Activated effector memory CD4-positive, alpha-beta T cell treated with Interleukin-2 at 50 U/mL for 16 hours (primary cell): ENCODE data around the gene CCDC39.
"Not testable (repeated sequence)": the region's sequence is repeated elsewhere in the genome, so short reads cannot be mapped to it uniquely, and the experiment has no call there.

Source experiments
- DNase-seq: peaks from one replicate; pipeline ENCODE4 v3.0.0-alpha.2; 2020

Gene CCDC39

DNA sequence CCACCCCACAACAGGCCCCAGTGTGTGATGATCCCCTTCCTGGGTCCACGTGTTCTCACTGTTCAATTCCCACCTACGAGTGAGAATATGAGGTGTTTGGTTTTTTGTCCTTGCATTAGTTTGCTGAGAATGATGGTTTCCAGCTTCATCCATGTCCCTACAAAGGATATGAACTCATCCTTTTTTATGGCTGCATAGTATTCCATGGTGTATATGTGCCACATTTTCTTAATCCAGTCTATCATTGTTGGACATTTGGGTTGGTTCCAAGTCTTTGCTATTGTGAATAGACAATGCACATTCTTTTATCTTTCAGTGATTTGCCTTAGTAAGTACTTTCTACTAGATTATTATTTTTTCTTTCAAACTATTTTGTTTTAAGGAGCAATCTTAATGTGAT, 60.7 kb downstream of the CCDC39 start:
- not testable (repeated sequence) for DNase-seq

DNA sequence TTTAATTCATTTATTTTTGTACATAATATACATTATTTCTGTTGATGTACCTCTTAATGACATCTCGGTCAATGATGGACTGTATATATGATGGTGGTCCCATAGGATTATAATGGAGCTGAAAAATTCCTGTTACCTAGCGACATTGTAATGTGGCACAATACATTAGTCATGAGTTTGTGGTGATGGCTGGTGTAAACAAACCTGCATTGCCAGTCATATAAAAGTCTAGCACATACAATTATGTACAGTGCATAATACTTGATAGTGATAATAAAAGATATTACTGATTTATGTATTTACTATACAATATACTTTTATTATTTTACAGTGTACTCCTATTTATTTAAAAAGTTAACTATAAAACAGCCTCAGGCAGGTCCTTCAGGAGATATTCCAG, 62.2 kb downstream of the CCDC39 start:
- no peak for DNase-seq

DNA sequence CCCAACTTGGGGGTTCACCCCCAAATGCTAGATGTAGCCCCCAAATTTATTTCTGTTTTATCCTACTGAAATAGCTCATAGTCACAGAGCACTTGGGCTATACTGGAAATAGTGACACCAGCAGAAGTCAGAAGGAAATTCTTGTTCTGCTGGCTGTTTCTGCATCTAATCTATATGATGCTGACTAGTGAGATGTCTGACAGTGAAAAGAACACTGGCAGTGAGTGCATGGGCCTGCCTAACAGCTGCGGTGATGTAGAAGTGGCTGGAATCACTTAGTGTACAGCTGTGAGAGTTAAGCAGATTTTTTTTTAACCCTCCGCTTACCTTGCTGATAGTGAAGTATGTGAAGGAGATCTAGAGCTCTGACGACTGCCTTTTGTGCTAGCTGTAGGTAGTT, 63.3 kb downstream of the CCDC39 start:
- DNase-seq = no peak

DNA sequence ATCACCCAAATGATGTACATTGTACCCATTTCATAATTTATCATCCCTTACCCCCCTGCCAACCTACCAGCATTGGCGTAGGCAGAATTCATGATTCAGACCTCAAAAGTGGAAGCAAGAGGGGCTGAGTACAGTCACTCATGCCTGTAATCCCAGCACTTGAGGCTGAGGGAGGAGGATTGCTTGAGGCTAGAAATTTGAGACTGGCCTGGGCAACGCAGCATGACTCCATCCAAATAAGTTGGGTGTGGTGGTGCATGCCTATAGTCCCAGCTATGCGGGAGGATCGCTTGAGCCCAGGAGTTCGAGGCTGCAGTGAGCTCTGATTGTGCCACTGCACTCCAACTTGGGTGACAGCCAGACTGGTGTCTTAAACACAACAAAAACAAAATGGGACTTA, 66.9 kb downstream of the CCDC39 start:
- DNase-seq = no peak

DNA sequence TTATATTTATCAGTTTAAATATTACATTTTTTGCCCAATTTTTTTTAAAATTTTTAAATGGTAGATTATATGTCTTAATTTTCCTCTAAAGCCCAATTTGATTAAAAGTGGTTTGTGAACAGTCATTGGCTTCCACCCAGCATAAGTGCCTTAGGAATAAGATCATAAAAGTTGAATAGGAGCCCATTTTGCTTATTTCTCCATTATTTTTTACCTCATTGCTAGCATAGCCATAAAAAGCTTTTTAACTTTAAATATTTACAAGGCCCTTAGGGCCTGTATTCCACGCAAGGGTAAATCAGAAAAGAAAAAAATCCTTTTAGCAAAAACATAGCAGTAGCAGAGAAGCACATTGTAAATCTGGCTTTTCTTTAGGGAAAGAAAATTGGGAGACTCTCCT, 68.3 kb downstream of the CCDC39 start:
- DNase-seq = no peak

DNA sequence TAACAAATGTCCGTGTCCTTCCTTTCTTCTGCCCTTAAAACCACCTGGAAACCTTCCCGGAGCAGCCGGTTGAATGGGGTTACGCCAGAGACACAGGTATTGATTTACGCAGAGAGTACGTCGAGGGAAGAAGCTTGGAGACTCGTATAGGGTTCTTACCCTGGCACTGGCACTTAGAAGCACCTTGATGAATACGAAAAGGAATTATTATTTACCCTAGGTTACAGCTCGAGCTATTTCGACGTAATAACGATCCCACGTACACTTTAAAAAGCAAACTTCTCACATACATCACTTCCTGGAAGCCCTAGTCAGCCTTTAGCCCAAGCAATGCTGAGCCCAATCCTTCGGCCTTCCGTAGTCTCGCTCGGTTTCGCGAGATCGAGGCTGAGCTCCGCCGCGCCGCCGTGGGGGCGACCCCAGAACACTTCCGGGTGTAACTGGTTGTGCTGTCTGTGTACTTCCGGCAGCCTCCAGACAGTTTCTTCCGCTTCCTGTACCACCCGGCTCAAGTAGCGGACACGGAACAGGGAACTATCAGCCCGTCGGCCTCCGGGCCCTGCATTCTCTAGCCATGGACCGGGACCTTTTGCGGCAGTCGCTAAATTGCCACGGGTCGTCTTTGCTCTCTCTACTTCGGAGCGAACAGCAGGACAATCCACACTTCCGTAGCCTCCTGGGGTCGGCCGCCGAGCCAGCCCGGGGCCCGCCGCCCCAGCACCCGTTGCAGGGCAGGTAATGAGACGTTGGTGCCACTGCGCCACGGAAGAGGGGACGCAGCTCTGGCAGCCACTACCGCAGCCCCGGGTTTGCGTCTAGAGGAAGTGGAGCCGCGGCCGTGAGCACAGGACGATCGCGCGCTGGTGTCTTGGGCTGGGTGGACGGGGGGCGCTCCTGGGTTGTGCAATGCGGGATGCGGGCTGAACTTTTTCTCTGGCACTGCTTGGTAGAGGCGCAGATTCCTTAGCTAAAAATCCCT, 77.3 kb downstream of the CCDC39 start, which contains the start of gene TTC14:
TSS of gene TTC14 (plus strand) at position 476 of the 979 bp plus-strand sequence. CDS start at position 575, 99 bp downstream.
- peak; percentile 90 for DNase-seq

DNA sequence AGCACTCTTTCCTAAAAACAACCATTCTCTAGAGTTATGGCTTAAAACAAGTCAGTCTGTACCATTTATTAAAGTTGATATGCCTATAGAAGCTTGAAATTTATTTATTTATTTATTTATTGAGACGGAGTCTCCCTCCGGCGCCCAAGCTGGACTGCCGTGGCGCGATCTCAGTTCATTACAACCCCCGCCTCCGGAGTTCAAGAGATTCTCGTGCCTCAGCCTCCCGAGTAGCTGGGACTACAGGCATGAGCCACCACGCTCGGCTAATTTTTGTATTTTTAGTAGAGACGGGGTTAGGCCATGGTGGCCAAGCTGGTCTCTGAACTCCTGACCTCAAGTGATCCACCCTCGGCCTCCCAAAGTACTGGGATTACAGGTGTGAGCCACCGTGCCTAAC, 78.8 kb downstream of the CCDC39 start:
- no peak for DNase-seq

DNA sequence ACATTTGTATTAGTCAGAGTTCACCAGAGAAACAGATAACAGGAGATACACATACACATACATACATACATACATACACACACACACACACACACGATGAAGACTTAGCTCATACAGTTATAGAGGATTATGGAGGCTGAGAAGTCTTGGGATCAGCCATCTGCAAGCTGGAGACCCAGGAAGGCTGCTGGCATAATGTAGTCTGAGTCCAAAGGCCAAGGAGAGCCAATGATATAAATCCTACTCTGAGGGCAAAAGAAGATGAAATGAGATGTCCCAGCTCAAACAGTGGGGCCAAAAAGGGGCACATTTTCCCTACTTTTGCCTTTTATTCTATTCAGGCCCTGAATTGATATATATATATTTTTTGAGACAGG, 83.7 kb downstream of the CCDC39 start:
- no peak for DNase-seq

DNA sequence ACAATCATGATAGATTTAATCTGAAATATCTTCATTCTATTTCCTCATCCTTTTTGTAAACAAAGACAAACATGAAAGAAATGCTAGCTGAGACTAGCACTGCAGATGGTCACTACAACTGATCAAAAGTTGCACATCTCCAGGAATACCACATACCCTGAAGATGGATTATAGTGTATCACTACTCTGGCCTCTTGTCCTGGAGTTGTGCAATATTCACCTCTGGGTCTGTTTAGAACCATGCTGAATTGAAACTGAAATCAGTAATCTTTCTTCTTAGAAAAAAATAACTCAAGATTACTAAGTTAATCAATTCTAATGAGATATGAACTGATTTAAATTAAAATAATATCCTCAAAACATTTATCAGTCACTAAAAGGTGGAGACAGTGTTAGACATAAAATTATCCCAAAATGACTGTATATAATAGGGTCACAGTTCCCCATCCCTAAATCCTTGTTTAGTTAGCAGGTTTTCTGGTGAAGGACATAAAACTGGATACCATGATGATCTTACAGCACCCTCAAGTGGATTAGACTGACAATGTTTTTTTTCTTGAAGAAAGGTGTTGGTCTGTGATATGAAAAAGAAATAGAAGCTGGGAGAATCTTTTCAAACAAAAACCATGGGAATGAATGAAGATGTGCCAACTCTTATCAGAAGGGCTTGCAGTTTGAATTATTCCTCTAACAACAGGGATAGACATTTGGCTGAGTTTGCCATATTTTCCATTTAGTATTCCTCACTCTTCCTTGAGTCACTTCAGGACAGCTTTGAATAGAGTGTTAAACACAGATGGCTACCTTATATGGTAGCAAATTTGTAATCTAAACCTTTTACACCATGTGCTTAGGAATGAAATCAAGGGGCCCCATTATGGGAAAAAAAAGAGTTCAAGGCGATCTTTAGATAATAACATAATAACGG, 84.4 kb downstream of the CCDC39 start:
- DNase-seq = no peak

DNA sequence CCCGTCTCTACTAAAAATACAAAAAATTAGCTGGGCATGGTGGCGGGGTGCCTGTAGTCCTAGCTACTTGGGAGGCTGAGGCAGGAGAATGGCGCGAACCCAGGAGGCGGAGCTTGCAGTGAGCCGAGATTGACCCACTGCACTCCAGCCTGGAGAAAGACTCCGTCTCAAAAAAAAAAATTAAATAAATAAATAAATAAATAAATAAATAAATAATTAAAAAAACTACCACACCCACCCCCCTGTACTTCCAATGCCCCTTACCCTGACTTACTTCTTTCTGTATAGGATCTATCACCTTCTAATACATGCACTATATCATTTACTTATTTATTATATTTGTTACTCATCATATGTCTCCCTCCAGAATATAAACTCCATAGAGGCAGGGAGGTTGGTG, 85.7 kb downstream of the CCDC39 start:
- DNase-seq = not testable (repeated sequence)

DNA sequence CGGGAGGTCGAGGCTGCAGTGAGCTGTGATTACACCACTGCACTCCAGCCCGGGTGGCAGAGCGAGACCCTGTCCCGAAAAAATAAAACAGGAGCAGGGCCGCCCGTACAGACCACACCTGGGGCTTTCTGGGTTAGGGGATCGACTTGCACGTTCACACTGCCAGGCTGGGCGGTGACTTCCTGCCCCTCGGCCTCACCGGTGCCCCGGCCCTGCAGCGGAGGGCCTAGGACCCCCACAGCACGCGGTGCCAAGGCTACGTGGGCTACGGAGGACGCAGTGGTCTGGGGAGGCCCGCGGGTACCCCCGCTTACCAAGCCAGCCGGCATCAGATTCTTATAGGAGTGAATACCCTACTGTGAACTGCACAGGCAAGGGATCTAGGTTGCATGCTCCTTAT, 88.9 kb downstream of the CCDC39 start:
- DNase-seq = no peak

DNA sequence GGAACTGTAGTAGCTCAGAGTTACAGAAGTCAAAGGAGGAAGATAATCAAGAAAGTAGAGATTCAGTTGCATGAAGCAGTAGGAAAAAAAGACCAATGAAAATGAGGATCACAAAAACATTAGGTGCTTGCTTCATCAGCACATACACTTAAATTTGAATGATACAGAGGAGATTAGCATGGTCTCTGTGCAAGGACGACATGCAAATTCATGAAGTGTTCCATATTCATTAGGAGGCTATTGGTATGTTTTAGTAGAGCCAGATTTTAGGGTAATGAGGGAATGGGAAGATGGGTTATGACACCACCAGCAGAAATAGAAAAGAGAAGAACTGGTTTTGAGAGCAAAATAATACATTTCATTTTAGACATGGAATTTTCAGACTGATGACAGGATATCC, 98.4 kb downstream of the CCDC39 start:
- no peak for DNase-seq

DNA sequence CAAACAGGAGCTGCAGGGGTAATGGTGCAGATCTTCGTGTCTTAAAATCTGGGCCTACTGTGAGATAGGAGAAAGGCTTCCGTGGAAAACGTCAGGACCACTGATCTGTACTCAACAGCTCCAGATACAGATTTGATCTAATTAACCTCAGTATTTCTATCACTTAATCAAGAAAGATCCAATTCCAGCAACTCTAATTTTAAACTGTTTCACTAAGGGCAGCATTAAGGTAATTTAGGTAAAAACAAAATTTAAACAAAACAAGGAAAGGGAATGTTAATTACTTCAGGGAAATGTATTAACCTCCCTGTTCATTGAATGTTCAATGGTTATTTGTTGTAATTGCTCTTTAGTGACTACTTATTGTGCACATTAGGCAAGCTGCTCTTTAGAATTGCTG, 103.7 kb downstream of the CCDC39 start:
- no peak for DNase-seq

DNA sequence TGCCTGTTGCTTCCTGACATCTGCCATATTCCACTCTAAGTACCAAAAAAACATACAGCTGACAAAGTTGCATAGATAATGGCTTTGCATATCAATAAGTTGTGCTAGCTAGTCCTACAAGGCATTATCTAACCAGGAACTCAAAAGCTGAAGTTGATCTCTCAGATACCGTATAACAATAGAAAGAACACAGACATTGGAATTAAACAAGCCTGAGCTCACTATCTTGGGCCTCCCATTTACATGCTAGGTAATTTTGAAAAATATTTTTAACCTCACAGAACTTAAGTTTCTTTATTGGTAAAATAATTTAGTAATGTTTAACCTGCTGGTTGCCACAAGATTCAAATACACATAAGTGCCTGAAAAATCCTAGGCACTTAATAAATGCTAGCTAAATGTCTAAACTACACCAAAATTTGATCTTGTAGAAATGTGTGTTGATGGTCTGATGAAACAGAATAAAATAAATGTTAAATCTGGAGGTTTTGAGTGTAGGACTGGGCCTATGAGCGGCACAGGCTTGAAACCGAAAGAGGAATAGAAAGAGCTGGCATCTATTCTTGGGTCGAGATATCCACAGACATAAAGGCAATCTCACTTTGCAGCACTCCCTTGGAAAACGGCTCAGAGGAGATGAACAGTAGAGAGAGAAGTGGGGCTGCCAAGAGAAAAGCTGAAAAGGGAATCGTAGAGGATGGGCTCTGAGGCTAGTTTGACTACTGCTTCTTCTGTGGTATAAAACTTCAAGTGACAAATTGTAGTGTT, 107.3 kb downstream of the CCDC39 start:
- DNase-seq = no peak

DNA sequence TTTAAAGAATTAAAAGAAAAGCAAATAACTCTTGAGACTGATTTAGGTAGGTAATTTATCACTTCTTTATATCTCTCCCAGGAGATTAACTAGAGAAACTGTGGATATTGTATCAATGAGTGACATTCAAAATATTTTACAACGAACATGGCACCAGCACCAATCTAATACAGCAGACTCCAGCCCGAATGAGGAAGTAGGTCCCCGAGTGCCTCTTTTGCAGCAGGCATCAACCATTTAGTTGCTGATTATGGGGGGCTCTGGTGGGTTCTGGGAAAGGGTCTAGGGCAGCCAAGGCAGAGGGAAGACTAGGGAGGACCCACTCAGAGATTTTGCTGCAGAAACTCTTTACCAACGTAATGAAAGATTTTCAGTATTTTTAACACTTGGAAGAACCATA, 109.1 kb downstream of the CCDC39 start:
- no peak for DNase-seq

DNA sequence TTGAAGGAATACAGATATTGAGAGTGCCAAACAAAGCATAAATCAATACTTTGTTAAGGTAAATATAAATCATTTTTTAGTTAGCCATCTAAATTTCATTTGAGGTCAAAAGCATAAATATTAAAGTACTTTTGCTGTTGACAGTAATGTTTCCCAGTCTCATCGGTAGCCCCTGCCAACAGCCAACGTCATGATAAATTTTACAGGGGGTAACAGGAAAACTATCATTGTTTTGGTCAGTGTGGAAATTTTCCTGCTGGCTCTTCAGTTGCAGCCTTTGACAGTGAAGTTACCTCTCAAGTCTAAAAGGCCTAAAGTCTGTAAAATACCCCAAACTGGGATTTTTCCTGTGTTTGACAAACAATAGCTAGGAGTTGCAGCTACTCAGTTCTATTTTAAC, 114.6 kb downstream of the CCDC39 start:
- no peak for DNase-seq
